Choroid plexus epithelial cell (primary cell): ENCODE measurements around the gene GNGT2.
A peak's percentile ranks its signal among the peaks of the same experiment; 100 is the strongest.

Experiments
- DNase-seq: peaks from one replicate; pipeline ENCODE4 v3.0.0-alpha.2; 2010; ENCODE audit warnings: low read depth
- H3K4me3 ChIP-seq: 2 replicates; pipeline ENCODE4 v1.5.1; 2011; ENCODE audit warnings: low read depth, mild to moderate bottlenecking, control low read depth, low read length, moderate library complexity
- CTCF ChIP-seq: conservative IDR thresholded peaks from 2 replicates; pipeline ENCODE4 v1.5.1; 2011; ENCODE audit warnings: low read depth, mild to moderate bottlenecking, control low read depth, inconsistent platforms, low read length, moderate library complexity

GNGT2 gene

GRCh38 chr17:49224198-49224996, 14.0 kb upstream of the GNGT2 start:
- no peak for TF ChIP-seq CTCF
- H3K4me3 ChIP-seq: no peak overlapping the region
- DNase-seq: no peak

- DNase-seq: peak; percentile 45
- peak; percentile 90 for TF ChIP-seq CTCF
- no peak overlapping the region for H3K4me3 ChIP-seq
These were observed 13.3 kb upstream of the GNGT2 start for GRCh38 chr17:49223517-49224197.

- TF ChIP-seq CTCF: no peak
- H3K4me3 ChIP-seq: no peak overlapping the region
- DNase-seq: no peak
These were observed 12.8 kb upstream of the GNGT2 start for GRCh38 chr17:49223168-49223516.

GRCh38 chr17:49219987-49220386, 9.6 kb upstream of the GNGT2 start:
- DNase-seq: no peak
- no peak for TF ChIP-seq CTCF
- no peak overlapping the region for H3K4me3 ChIP-seq

- DNase-seq: no peak
- no peak overlapping the region for H3K4me3 ChIP-seq
- peak; percentile 43 for TF ChIP-seq CTCF
These were observed 8.9 kb upstream of the GNGT2 start for GRCh38 chr17:49218941-49219913.

GRCh38 chr17:49217651-49218413, 7.5 kb upstream of the GNGT2 start:
- no peak for DNase-seq
- H3K4me3 ChIP-seq: no peak overlapping the region
- TF ChIP-seq CTCF: no peak
